Pancreas (tissue), 10 donors: ENCODE results near the gene GSTA4. TPM values are rescaled to one million over a fixed set of nuclear protein-coding genes. Genes with fewer than 3 reads are reported as not detected.

Experiments used
- ATAC-seq, 4 donors: fragments of 200-7000 bp; cut with Tn5 transposase; one replicate each; pipeline versions ENCODE4 v1.8.0 to v1.9.1; 2020; ENCODE audit warnings: mild to moderate bottlenecking in 4 of 4, moderate library complexity in 4 of 4
- DNase-seq, 6 donors: peaks; one replicate each; pipeline ENCODE4 v3.0.0-alpha.2; 2020
- FAIRE-seq: peaks from 2 replicates; lab custom pipeline; 2012; peaks lifted over from hg19 to GRCh38; lab: Jason Lieb, UNC
- H3K27ac ChIP-seq, 4 donors: fragments of 200-600 bp; sonication (generic); 1 replicate in 3 of 4; 2 replicates in 1 of 4; pipeline versions ENCODE4 v1.5.0 to v1.8.0; 2020
- H3K27me3 ChIP-seq, 4 donors: fragments of 200-600 bp; one replicate each; pipeline ENCODE4 v1.8.0; 2021
- H3K36me3 ChIP-seq, 3 donors: fragments of 200-600 bp; sonication (generic) in 1 of 3; one replicate each; pipeline versions ENCODE4 v1.5.0 to v1.8.0; 2020 to 2021
- H3K4me1 ChIP-seq, 3 donors: fragments of 200-600 bp; one replicate each; pipeline ENCODE4 v1.8.0; 2021
- H3K4me3 ChIP-seq, 4 donors: fragments of 200-600 bp; sonication (generic) in 2 of 4; one replicate each; pipeline versions ENCODE4 v1.5.0 to v1.8.0; 2020 to 2021
- H3K9me3 ChIP-seq, 4 donors: fragments of 200-600 bp; one replicate each; pipeline ENCODE4 v1.8.0; 2021
- CTCF ChIP-seq, 4 donors: fragments of 200-600 bp; sonication (generic) in 3 of 4; IDR thresholded peaks; one replicate each; pipeline versions ENCODE4 v1.5.0 to v1.8.0; 2021; ENCODE audit warnings: antibody characterized with exemption in 4 of 4
- WGBS, 2 donors: extraction: QIAGEN DNeasy Blood & Tissue Kit; methylation state at CpG; one replicate each; pipeline ENCODE4 v1.1.7; 2013; 5-methylcytosine and 5-hydroxymethylcytosine counted together
- intact Hi-C, 3 donors: fragments of 100-400 bp; cut with DNase I; formaldehyde crosslinking; loops; one replicate each; pipeline versions ENCODE4 v1.11.1 to v1.14.2; 2022
- polyA plus RNA-seq, 2 donors: library from polyadenylated mRNA; stranded (reverse); fragments of 200-250 nt; gene quantifications; one replicate each; pipeline ENCODE4 v1.2.3, GENCODE V29; 2013
- total RNA-seq, 6 donors: library from RNA; stranded (reverse); fragmentation: NEBNext Ultra II Directional in 4 of 6; extraction: Animal tissue kit (Norgen Biotek cat#: 25700) in 4 of 6; gene quantifications; one replicate each; pipeline versions ENCODE4 v1.2.1 to v1.2.4, GENCODE V29; 2021 to 2023
- donor health status: healthy with polysubstance abuse.
- donor health status: DM: no; HTN: no; CAD: no; lungs with moderate emphysema.
- donor health status: DM: no; HTN: no; CAD: no.
- donor health status: control.
- donor health status: control.
- donor health status: Bipolar disorder and iron deficiency.
- donor health status: DM: yes; HTN: yes; CAD: no.
- donor health status: DM: no; HTN: no; CAD: no.
- donor health status: DM: no; HTN: no; CAD: no.
- donor health status: DM: yes; HTN: yes; CAD: no.

GSTA4 gene
- total and polyA plus RNA-seq, 8 donors: 11.0 to 33.3 (median 14.5) TPM

DNA sequence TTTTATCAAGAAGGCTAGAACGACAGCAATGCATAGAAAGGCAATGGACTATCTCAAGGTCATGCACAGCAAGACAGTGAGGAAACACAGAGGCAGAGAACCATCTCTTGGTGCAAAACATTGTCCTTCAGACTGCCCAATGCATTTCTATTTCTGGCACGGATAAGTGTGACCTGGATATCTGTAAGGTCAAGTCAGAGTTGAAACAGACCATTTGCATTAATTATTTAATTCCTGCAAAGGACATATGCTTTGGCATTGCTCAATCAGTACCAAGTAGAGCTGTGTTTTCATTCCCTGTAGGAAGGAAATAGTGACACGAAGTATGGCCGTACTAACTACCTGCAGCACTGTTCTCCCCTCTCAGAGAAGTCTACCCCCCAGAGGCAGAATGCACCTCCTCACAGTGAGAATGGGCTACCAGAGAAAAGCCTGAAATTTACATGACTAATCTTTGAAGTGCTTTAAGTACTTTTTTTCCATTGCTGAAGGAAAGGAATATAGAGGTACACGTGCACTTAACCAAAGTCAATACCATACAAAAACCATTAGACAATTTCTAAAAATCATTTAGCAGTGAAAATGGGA is 32.1 kb upstream of the GSTA4 start:
- DNase-seq (no peak), FAIRE-seq (no peak), ATAC-seq (no peak)
- WGBS, 2 donors: 73 to 80% methylated on average over 5 of the region's 5 CpGs
- Histone ChIP-seq H3K36me3 (peaks cover 0 to 14% (median 0%) of the 10 kb centered on the region in 3 donors), H3K4me1 (no peaks in the 10 kb centered on the region), H3K27me3 (no peaks in the 10 kb centered on the region), H3K9me3 (no peaks in the 10 kb centered on the region), H3K4me3 (no peak overlapping the region), H3K27ac (no peak overlapping the region)
- intact Hi-C loops: no loop called here
- no peak for TF ChIP-seq CTCF (IDR thresholded peaks at IDR 0.05)

- ATAC-seq (no peak), DNase-seq (no peak), FAIRE-seq (no peak)
- H3K27ac ChIP-seq: no peak overlapping the region
- no peaks in the 10 kb centered on the region for H3K4me1 ChIP-seq
- H3K36me3 ChIP-seq: peaks cover 0 to 9% (median 0%) of the 10 kb centered on the region in 3 donors
- 92 to 93% methylated on average over 3 of the region's 3 CpGs for WGBS, 2 donors
- no peak overlapping the region for H3K4me3 ChIP-seq
- no peaks in the 10 kb centered on the region for H3K27me3 ChIP-seq
- no peaks in the 10 kb centered on the region for H3K9me3 ChIP-seq
- TF ChIP-seq CTCF (IDR thresholded peaks at IDR 0.05): no peak
- intact Hi-C loops: no loop called here
Measured at GRCh38 chr6:53026526-53026925, 31.4 kb upstream of the GSTA4 start.

- no peak for DNase-seq
- FAIRE-seq: no peak
- TF ChIP-seq CTCF (IDR thresholded peaks at IDR 0.05): no peak
- Histone ChIP-seq H3K27ac (no peak overlapping the region), H3K4me3 (no peak overlapping the region), H3K27me3 (no peaks in the 10 kb centered on the region), H3K36me3 (peaks cover 0 to 9% (median 2%) of the 10 kb centered on the region in 3 donors), H3K9me3 (no peaks in the 10 kb centered on the region), H3K4me1 (no peaks in the 10 kb centered on the region)
- intact Hi-C loops: no loop called here
- ATAC-seq: no peak
- 82 to 89% methylated on average over 1 of the region's 1 CpG for WGBS, 2 donors
Measured at GRCh38 chr6:53023323-53023722, 28.2 kb upstream of the GSTA4 start.

DNA sequence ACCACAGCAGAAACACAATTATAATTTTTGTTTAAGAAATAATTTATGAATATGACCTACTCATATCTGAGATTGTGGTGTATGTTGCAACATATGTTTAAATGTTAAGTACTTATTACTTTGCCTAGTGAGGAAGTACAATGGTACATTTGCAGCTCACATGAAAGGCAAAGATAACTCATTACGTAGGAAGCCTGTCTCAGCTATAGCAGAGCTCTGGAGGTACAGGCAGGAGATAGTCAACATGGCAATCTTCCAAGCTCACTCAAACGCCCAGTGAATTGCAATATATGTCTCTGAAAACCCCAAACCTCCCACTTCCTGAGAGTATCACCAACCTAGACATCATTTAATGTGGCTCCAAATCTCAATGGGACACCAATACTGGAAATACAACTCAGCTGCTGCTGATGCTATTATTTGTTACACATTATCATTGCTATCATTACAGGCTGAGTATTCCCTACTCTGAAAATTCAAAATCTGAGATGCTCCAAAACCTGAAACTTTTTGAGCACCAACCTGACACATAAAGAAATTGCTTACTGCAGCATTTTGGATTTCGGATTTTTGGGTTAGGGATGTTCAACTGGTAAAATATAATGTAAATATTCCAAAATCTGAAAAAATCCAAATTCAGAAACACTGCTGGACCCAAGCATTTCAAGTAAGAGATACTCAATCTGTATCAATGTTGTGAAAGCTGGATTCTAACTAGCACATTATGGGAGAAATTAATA is 25.1 kb upstream of the GSTA4 start:
- Histone ChIP-seq H3K9me3 (no peaks in the 10 kb centered on the region), H3K36me3 (peaks cover 0 to 14% (median 2%) of the 10 kb centered on the region in 3 donors), H3K4me1 (no peaks in the 10 kb centered on the region), H3K27ac (no peak overlapping the region), H3K27me3 (no peaks in the 10 kb centered on the region), H3K4me3 (no peak overlapping the region)
- ATAC-seq (no peak), FAIRE-seq (no peak), DNase-seq (no peak)
- 67 to 75% methylated on average over 3 of the region's 3 CpGs for WGBS, 2 donors
- intact Hi-C loops: no loop called here
- TF ChIP-seq CTCF (IDR thresholded peaks at IDR 0.05): no peak

- no peaks in the 10 kb centered on the region for H3K4me1 ChIP-seq
- DNase-seq: no peak
- 89 to 96% methylated on average over 2 of the region's 2 CpGs for WGBS, 2 donors
- H3K27me3 ChIP-seq: no peaks in the 10 kb centered on the region
- no peak overlapping the region for H3K4me3 ChIP-seq
- no peak for FAIRE-seq
- no peak for ATAC-seq
- no peaks in the 10 kb centered on the region for H3K9me3 ChIP-seq
- intact Hi-C loops: no loop called here
- H3K27ac ChIP-seq: no peak overlapping the region
- no peak for TF ChIP-seq CTCF (IDR thresholded peaks at IDR 0.05)
- H3K36me3 ChIP-seq: peaks cover 0 to 16% (median 2%) of the 10 kb centered on the region in 3 donors
Measured at GRCh38 chr6:53018446-53018845, 23.4 kb upstream of the GSTA4 start.
